Osteoblast (primary cell): Measurements from ENCODE around the gene DHX15. TPM values are rescaled to one million over a fixed set of nuclear protein-coding genes. Genes with fewer than 3 reads are reported as not detected.

ENCODE experiments used
- DNase-seq: peaks from one replicate; pipeline ENCODE4 v3.0.0; 2011; ENCODE audit warnings: low spot score, mixed read lengths; ENCODE audit not compliant: insufficient read length; ENCODE audit errors: missing footprints
- H2AFZ ChIP-seq: 2 replicates; pipeline ENCODE4 v1.6.0; 2011; ENCODE audit warnings: mild to moderate bottlenecking, low read length
- H3K27ac ChIP-seq: 2 replicates; pipeline ENCODE4 v1.5.1; 2011; ENCODE audit warnings: mild to moderate bottlenecking, low read depth, low read length, moderate library complexity
- H3K27me3 ChIP-seq: 2 replicates; pipeline ENCODE4 v1.6.0; 2012; ENCODE audit warnings: mild to moderate bottlenecking, control low read depth, inconsistent platforms, low read length, moderate library complexity; ENCODE audit not compliant: insufficient read depth
- H3K36me3 ChIP-seq: 2 replicates; pipeline ENCODE4 v1.5.1; 2011; ENCODE audit warnings: mild to moderate bottlenecking, low read length, control low read depth, moderate library complexity; ENCODE audit not compliant: insufficient read depth
- H3K4me1 ChIP-seq: 2 replicates; pipeline ENCODE4 v1.5.1; 2011; ENCODE audit warnings: mild to moderate bottlenecking, low read length, control low read depth, moderate library complexity; ENCODE audit not compliant: insufficient read depth
- H3K4me2 ChIP-seq: 2 replicates; pipeline ENCODE4 v1.6.0; 2011; ENCODE audit warnings: mild to moderate bottlenecking, low read length; ENCODE audit not compliant: insufficient read depth
- H3K4me3 ChIP-seq: fragments of 200-600 bp; sonication (generic); 3 replicates; pipeline ENCODE4 v1.5.1; 2012; ENCODE audit warnings: mild to moderate bottlenecking, low read length, inconsistent platforms; ENCODE audit not compliant: insufficient read depth
- H3K79me2 ChIP-seq: 2 replicates; pipeline ENCODE4 v1.6.0; 2012; ENCODE audit warnings: mild to moderate bottlenecking, low read length, control low read depth, inconsistent platforms; ENCODE audit not compliant: insufficient read depth
- H3K9me3 ChIP-seq: 2 replicates; pipeline ENCODE4 v1.5.1; 2011; ENCODE audit warnings: low read depth, low read length, control low read depth
- H4K20me1 ChIP-seq: 2 replicates; pipeline ENCODE4 v1.6.0; 2012; ENCODE audit warnings: mild to moderate bottlenecking, low read length, control low read depth; ENCODE audit not compliant: insufficient read depth
- small RNA-seq: library from RNA; depleted of rRNA; stranded (forward); fragments of <200 nt; gene quantifications from one replicate; pipeline ENCODE3, GENCODE V24; 2012
- total RNA-seq: library from RNA; depleted of rRNA; stranded (reverse); fragments of >200 nt; gene quantifications from 2 replicates; pipeline ENCODE4 v1.2.3, GENCODE V29; 2012
- TF ChIP-seq, protein P1 (sequence below): IDR thresholded peaks from 2 replicates; pipeline ENCODE4 v1.5.1; 2011; ENCODE audit warnings: mild to moderate bottlenecking, low read depth, low read length, moderate library complexity; ENCODE audit errors: extremely low read depth

The DHX15 gene
- total RNA-seq, 1 donor, result 109 TPM

DNA sequence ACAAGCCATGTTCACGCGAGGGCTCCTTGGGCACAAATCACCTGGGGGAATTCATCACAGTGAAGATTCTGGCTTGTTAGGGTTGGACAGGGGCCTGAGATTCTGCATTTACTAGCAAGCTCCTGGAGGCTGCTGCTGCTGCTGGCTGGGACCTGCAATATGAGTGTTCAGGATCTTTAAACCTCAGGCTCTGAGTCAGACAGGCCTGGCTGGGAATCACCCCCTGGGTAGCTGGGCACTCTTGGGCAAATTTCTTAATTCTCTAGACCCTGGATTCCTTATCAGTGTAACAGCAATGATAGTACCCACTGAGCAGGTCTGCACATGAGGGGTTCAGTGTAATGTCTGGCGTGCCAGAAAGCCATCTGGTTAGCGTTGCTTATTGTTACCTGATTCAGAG, 101.5 kb downstream of the DHX15 start:
- TF ChIP-seq, protein P1, sequence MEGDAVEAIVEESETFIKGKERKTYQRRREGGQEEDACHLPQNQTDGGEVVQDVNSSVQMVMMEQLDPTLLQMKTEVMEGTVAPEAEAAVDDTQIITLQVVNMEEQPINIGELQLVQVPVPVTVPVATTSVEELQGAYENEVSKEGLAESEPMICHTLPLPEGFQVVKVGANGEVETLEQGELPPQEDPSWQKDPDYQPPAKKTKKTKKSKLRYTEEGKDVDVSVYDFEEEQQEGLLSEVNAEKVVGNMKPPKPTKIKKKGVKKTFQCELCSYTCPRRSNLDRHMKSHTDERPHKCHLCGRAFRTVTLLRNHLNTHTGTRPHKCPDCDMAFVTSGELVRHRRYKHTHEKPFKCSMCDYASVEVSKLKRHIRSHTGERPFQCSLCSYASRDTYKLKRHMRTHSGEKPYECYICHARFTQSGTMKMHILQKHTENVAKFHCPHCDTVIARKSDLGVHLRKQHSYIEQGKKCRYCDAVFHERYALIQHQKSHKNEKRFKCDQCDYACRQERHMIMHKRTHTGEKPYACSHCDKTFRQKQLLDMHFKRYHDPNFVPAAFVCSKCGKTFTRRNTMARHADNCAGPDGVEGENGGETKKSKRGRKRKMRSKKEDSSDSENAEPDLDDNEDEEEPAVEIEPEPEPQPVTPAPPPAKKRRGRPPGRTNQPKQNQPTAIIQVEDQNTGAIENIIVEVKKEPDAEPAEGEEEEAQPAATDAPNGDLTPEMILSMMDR, result no peak
- Histone ChIP-seq H4K20me1 (no peaks in the 10 kb centered on the region), H3K27ac (no peak overlapping the region), H3K36me3 (no peaks in the 10 kb centered on the region), H3K4me1 (no peaks in the 10 kb centered on the region), H2AFZ (no peak overlapping the region), H3K27me3 (no peaks in the 10 kb centered on the region), H3K9me3 (no peaks in the 10 kb centered on the region), H3K79me2 (no peaks in the 10 kb centered on the region), H3K4me2 (no peak overlapping the region), H3K4me3 (no peak overlapping the region)
- DNase-seq, result no peak

GRCh38 chr4:24477919-24478318, 106.4 kb downstream of the DHX15 start:
- H3K4me2 ChIP-seq, result no peak overlapping the region

More at GRCh38 chr4:24477919-24478318, 106.4 kb downstream of the DHX15 start:
- H3K36me3 ChIP-seq, result no peaks in the 10 kb centered on the region
- no peaks in the 10 kb centered on the region for H3K79me2 ChIP-seq
- peaks cover 4% of the 10 kb centered on the region for H3K27me3 ChIP-seq
- no peak overlapping the region for H2AFZ ChIP-seq
- H3K9me3 ChIP-seq, result no peaks in the 10 kb centered on the region
- TF ChIP-seq, protein P1, result no peak
- no peak overlapping the region for H3K4me3 ChIP-seq
- H3K4me1 ChIP-seq, result no peaks in the 10 kb centered on the region
- no peaks in the 10 kb centered on the region for H4K20me1 ChIP-seq
- H3K27ac ChIP-seq, result no peak overlapping the region
- peak; percentile 85 for DNase-seq

Small RNA genes lying within 50 kb of the gene (small RNA-seq; reads per million reads assigned to genes)
- 0.52 reads per million for gene MIR573
- gene RN7SL16P, result not detected

Other genes with a start within 250 kb of the DHX15 start
- gene SOD3, start 211.0 kb upstream of the DHX15 start, total RNA-seq, result 2.1 and 4.3 TPM in 2 replicates